Kidney epithelial cell (primary cell): ENCODE results near the gene LRRC14B. TPM values are rescaled to one million over a fixed set of nuclear protein-coding genes. Genes with fewer than 3 reads are reported as not detected.

ENCODE experiments used
- DNase-seq: peaks from one replicate; pipeline ENCODE4 v3.0.0-alpha.2; 2010; ENCODE audit warnings: low read depth
- H3K27me3 ChIP-seq: 2 replicates; pipeline ENCODE4 v1.6.0; 2011; ENCODE audit warnings: low read length; ENCODE audit not compliant: control insufficient read depth, insufficient read depth
- H3K36me3 ChIP-seq: 2 replicates; pipeline ENCODE4 v1.5.1; 2011; ENCODE audit warnings: low read length; ENCODE audit not compliant: control insufficient read depth, insufficient read depth
- H3K4me3 ChIP-seq: 2 replicates; pipeline ENCODE4 v1.5.1; 2011; ENCODE audit warnings: low read depth, mild to moderate bottlenecking, control low read depth, low read length
- total RNA-seq: library from RNA; depleted of rRNA; stranded (reverse); fragments of >200 nt; gene quantifications from 2 replicates; pipeline ENCODE4 v1.2.3, GENCODE V29; 2015
- TF ChIP-seq, protein P1 (sequence below): IDR thresholded peaks from 2 replicates; pipeline ENCODE4 v1.5.1; 2011; ENCODE audit warnings: mild to moderate bottlenecking, moderate library complexity, low read length, control low read depth, inconsistent platforms; ENCODE audit not compliant: insufficient read depth, poor library complexity, severe bottlenecking

Gene LRRC14B
- total RNA-seq, 1 donor from 2014 or later, result not detected

DNA sequence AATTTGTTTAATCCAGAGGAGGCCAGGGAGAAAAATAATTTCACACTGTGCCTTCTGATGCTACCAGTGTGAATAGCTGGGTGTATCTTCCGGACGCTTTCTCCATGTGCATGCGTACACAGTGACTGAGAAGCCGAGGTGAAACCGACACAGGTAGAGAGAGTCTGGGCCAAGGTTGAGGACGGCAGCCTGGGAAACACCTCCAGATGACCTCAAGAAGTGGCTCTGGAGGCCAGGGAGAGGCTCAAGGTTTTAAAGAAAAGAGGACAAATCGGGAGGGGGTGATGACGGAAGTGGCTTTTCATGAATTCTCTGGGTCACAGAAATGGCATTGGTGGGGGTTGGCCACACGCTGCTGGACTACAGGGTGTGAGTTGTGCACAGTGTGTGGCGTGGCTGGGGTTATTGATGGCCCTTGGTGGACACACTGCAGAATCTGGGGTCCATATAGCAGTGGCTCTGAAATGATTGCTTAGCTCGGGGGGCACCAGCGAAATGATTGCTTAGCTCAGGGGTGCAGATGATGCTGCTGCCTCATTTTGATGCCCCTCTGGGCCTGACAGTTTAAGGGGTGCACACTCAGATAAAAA, 34.1 kb upstream of the LRRC14B start:
- TF ChIP-seq, protein P1, sequence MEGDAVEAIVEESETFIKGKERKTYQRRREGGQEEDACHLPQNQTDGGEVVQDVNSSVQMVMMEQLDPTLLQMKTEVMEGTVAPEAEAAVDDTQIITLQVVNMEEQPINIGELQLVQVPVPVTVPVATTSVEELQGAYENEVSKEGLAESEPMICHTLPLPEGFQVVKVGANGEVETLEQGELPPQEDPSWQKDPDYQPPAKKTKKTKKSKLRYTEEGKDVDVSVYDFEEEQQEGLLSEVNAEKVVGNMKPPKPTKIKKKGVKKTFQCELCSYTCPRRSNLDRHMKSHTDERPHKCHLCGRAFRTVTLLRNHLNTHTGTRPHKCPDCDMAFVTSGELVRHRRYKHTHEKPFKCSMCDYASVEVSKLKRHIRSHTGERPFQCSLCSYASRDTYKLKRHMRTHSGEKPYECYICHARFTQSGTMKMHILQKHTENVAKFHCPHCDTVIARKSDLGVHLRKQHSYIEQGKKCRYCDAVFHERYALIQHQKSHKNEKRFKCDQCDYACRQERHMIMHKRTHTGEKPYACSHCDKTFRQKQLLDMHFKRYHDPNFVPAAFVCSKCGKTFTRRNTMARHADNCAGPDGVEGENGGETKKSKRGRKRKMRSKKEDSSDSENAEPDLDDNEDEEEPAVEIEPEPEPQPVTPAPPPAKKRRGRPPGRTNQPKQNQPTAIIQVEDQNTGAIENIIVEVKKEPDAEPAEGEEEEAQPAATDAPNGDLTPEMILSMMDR, result no peak
- Histone ChIP-seq H3K36me3 (no peaks in the 10 kb centered on the region), H3K4me3 (no peak overlapping the region)

GRCh38 chr5:157801-158200, 33.5 kb upstream of the LRRC14B start:
- Histone ChIP-seq H3K4me3 (no peak overlapping the region), H3K36me3 (no peaks in the 10 kb centered on the region), H3K27me3 (no peaks in the 10 kb centered on the region)
- TF ChIP-seq, protein P1, result no peak
- DNase-seq, result no peak

More for the DNA sequence above, 34.1 kb upstream of the LRRC14B start:
- DNase-seq, result no peak
- H3K27me3 ChIP-seq, result no peaks in the 10 kb centered on the region

- Histone ChIP-seq H3K27me3 (no peaks in the 10 kb centered on the region), H3K4me3 (no peak overlapping the region), H3K36me3 (no peaks in the 10 kb centered on the region)
- no peak for DNase-seq
- TF ChIP-seq, protein P1, result no peak
Observed at GRCh38 chr5:158807-159447, 32.4 kb upstream of the LRRC14B start.

- no peaks in the 10 kb centered on the region for H3K36me3 ChIP-seq
- no peaks in the 10 kb centered on the region for H3K27me3 ChIP-seq
- DNase-seq, result no peak
- TF ChIP-seq, protein P1, result no peak
- no peak overlapping the region for H3K4me3 ChIP-seq
Observed at GRCh38 chr5:159448-160172, 31.7 kb upstream of the LRRC14B start.

- no peaks in the 10 kb centered on the region for H3K36me3 ChIP-seq
- H3K27me3 ChIP-seq, result no peaks in the 10 kb centered on the region
- no peak overlapping the region for H3K4me3 ChIP-seq
- no peak for DNase-seq
- TF ChIP-seq, protein P1, result no peak
Observed at GRCh38 chr5:160173-160510, 31.2 kb upstream of the LRRC14B start.
